ENCODE results near the gene TBC1D7.

Gene TBC1D7

GRCh38 chr6:13300643-13301590 lies 27.4 kb downstream of the TBC1D7 start:
- Histone ChIP-seq H3K27me3 (replicated peaks; ENCODE audit: control insufficient read depth, insufficient read depth, low read length) (no peaks in the 10 kb centered on the region), H3K4me3 (ENCODE audit: low read length) (no peak overlapping the region), H3K36me3 (ENCODE audit: control insufficient read depth, insufficient read depth, low read length, severe bottlenecking) (peaks cover 24% of the 10 kb centered on the region), H3K9me3 (ENCODE audit: control insufficient read depth, low read length) (no peaks in the 10 kb centered on the region), H3K4me1 (ENCODE audit: control insufficient read depth, insufficient read depth, low read length) (peaks cover 33% of the 10 kb centered on the region), H3K9ac (ENCODE audit: low read length) (no peak overlapping the region)
- no peak for DNase-seq (ENCODE audit: low read depth)

- DNase-seq (ENCODE audit: low read depth), result no peak
- H3K4me1 ChIP-seq (ENCODE audit: control insufficient read depth, insufficient read depth, low read length), result peaks cover 29% of the 10 kb centered on the region
- no peaks in the 10 kb centered on the region for H3K27me3 ChIP-seq (replicated peaks; ENCODE audit: control insufficient read depth, insufficient read depth, low read length)
- H3K9me3 ChIP-seq (ENCODE audit: control insufficient read depth, low read length), result no peaks in the 10 kb centered on the region
- no peak overlapping the region for H3K9ac ChIP-seq (ENCODE audit: low read length)
- peaks cover 26% of the 10 kb centered on the region for H3K36me3 ChIP-seq (ENCODE audit: control insufficient read depth, insufficient read depth, low read length, severe bottlenecking)
- no peak overlapping the region for H3K4me3 ChIP-seq (ENCODE audit: low read length)
Observed at GRCh38 chr6:13299918-13300317, 28.4 kb downstream of the TBC1D7 start.

GRCh38 chr6:13299403-13299821 lies 28.9 kb downstream of the TBC1D7 start:
- Histone ChIP-seq H3K9ac (ENCODE audit: low read length) (no peak overlapping the region), H3K4me1 (ENCODE audit: control insufficient read depth, insufficient read depth, low read length) (peaks cover 24% of the 10 kb centered on the region), H3K36me3 (ENCODE audit: control insufficient read depth, insufficient read depth, low read length, severe bottlenecking) (peaks cover 26% of the 10 kb centered on the region), H3K27me3 (replicated peaks; ENCODE audit: control insufficient read depth, insufficient read depth, low read length) (no peaks in the 10 kb centered on the region), H3K9me3 (ENCODE audit: control insufficient read depth, low read length) (no peaks in the 10 kb centered on the region), H3K4me3 (ENCODE audit: low read length) (no peak overlapping the region)
- DNase-seq (ENCODE audit: low read depth), result no peak

GRCh38 chr6:13298446-13298845 lies 29.9 kb downstream of the TBC1D7 start:
- no peak for DNase-seq (ENCODE audit: low read depth)
- Histone ChIP-seq H3K4me3 (ENCODE audit: low read length) (no peak overlapping the region), H3K4me1 (ENCODE audit: control insufficient read depth, insufficient read depth, low read length) (peaks cover 14% of the 10 kb centered on the region), H3K27me3 (replicated peaks; ENCODE audit: control insufficient read depth, insufficient read depth, low read length) (no peaks in the 10 kb centered on the region), H3K9me3 (ENCODE audit: control insufficient read depth, low read length) (no peaks in the 10 kb centered on the region), H3K36me3 (ENCODE audit: control insufficient read depth, insufficient read depth, low read length, severe bottlenecking) (peaks cover 34% of the 10 kb centered on the region), H3K9ac (ENCODE audit: low read length) (no peak overlapping the region)

GRCh38 chr6:13297391-13297790 lies 30.9 kb downstream of the TBC1D7 start:
- no peak for DNase-seq (ENCODE audit: low read depth)
- H3K9ac ChIP-seq (ENCODE audit: low read length), result no peak overlapping the region
- no peaks in the 10 kb centered on the region for H3K9me3 ChIP-seq (ENCODE audit: control insufficient read depth, low read length)
- peaks cover 4% of the 10 kb centered on the region for H3K4me1 ChIP-seq (ENCODE audit: control insufficient read depth, insufficient read depth, low read length)
- H3K4me3 ChIP-seq (ENCODE audit: low read length), result no peak overlapping the region
- H3K36me3 ChIP-seq (ENCODE audit: control insufficient read depth, insufficient read depth, low read length, severe bottlenecking), result peaks cover 40% of the 10 kb centered on the region
- H3K27me3 ChIP-seq (replicated peaks; ENCODE audit: control insufficient read depth, insufficient read depth, low read length), result no peaks in the 10 kb centered on the region

GRCh38 chr6:13296536-13296997 lies 31.8 kb downstream of the TBC1D7 start:
- no peak for DNase-seq (ENCODE audit: low read depth)
- Histone ChIP-seq H3K27me3 (replicated peaks; ENCODE audit: control insufficient read depth, insufficient read depth, low read length) (no peaks in the 10 kb centered on the region), H3K4me1 (ENCODE audit: control insufficient read depth, insufficient read depth, low read length) (no peaks in the 10 kb centered on the region), H3K4me3 (ENCODE audit: low read length) (no peak overlapping the region), H3K9me3 (ENCODE audit: control insufficient read depth, low read length) (no peaks in the 10 kb centered on the region), H3K36me3 (ENCODE audit: control insufficient read depth, insufficient read depth, low read length, severe bottlenecking) (peaks cover 41% of the 10 kb centered on the region), H3K9ac (ENCODE audit: low read length) (no peak overlapping the region)

GRCh38 chr6:13295576-13295975 lies 32.8 kb downstream of the TBC1D7 start:
- H3K4me3 ChIP-seq (ENCODE audit: low read length), result no peak overlapping the region
- no peaks in the 10 kb centered on the region for H3K9me3 ChIP-seq (ENCODE audit: control insufficient read depth, low read length)
- no peaks in the 10 kb centered on the region for H3K27me3 ChIP-seq (replicated peaks; ENCODE audit: control insufficient read depth, insufficient read depth, low read length)
- no peak for DNase-seq (ENCODE audit: low read depth)
- H3K4me1 ChIP-seq (ENCODE audit: control insufficient read depth, insufficient read depth, low read length), result no peaks in the 10 kb centered on the region
- H3K9ac ChIP-seq (ENCODE audit: low read length), result no peak overlapping the region
- H3K36me3 ChIP-seq (ENCODE audit: control insufficient read depth, insufficient read depth, low read length, severe bottlenecking), result peaks cover 35% of the 10 kb centered on the region

- no peaks in the 10 kb centered on the region for H3K9me3 ChIP-seq (ENCODE audit: control insufficient read depth, low read length)
- peaks cover 32% of the 10 kb centered on the region for H3K36me3 ChIP-seq (ENCODE audit: control insufficient read depth, insufficient read depth, low read length, severe bottlenecking)
- H3K9ac ChIP-seq (ENCODE audit: low read length), result no peak overlapping the region
- no peak overlapping the region for H3K4me3 ChIP-seq (ENCODE audit: low read length)
- no peaks in the 10 kb centered on the region for H3K4me1 ChIP-seq (ENCODE audit: control insufficient read depth, insufficient read depth, low read length)
- DNase-seq (ENCODE audit: low read depth), result no peak
- H3K27me3 ChIP-seq (replicated peaks; ENCODE audit: control insufficient read depth, insufficient read depth, low read length), result no peaks in the 10 kb centered on the region
Observed at GRCh38 chr6:13294499-13295069, 33.8 kb downstream of the TBC1D7 start.

- no peak for DNase-seq (ENCODE audit: low read depth)
- Histone ChIP-seq H3K27me3 (replicated peaks; ENCODE audit: control insufficient read depth, insufficient read depth, low read length) (no peaks in the 10 kb centered on the region), H3K9me3 (ENCODE audit: control insufficient read depth, low read length) (no peaks in the 10 kb centered on the region), H3K36me3 (ENCODE audit: control insufficient read depth, insufficient read depth, low read length, severe bottlenecking) (peaks cover 34% of the 10 kb centered on the region), H3K4me3 (ENCODE audit: low read length) (no peak overlapping the region), H3K9ac (ENCODE audit: low read length) (no peak overlapping the region), H3K4me1 (ENCODE audit: control insufficient read depth, insufficient read depth, low read length) (no peaks in the 10 kb centered on the region)
Observed at GRCh38 chr6:13292774-13293173, 35.6 kb downstream of the TBC1D7 start.

- H3K36me3 ChIP-seq (ENCODE audit: control insufficient read depth, insufficient read depth, low read length, severe bottlenecking), result peaks cover 32% of the 10 kb centered on the region
Observed at GRCh38 chr6:13290335-13290734, 38.0 kb downstream of the TBC1D7 start.

GRCh38 chr6:13289789-13290318 lies 38.5 kb downstream of the TBC1D7 start:
- DNase-seq (ENCODE audit: low read depth), result no peak
- no peaks in the 10 kb centered on the region for H3K4me1 ChIP-seq (ENCODE audit: control insufficient read depth, insufficient read depth, low read length)
- no peak overlapping the region for H3K9ac ChIP-seq (ENCODE audit: low read length)
- no peaks in the 10 kb centered on the region for H3K27me3 ChIP-seq (replicated peaks; ENCODE audit: control insufficient read depth, insufficient read depth, low read length)
- peaks cover 27% of the 10 kb centered on the region for H3K36me3 ChIP-seq (ENCODE audit: control insufficient read depth, insufficient read depth, low read length, severe bottlenecking)
- H3K4me3 ChIP-seq (ENCODE audit: low read length), result no peak overlapping the region
- H3K9me3 ChIP-seq (ENCODE audit: control insufficient read depth, low read length), result peaks cover 6% of the 10 kb centered on the region

More at GRCh38 chr6:13290335-13290734, 38.0 kb downstream of the TBC1D7 start:
- H3K4me3 ChIP-seq (ENCODE audit: low read length), result no peak overlapping the region
- H3K9ac ChIP-seq (ENCODE audit: low read length), result no peak overlapping the region
- no peaks in the 10 kb centered on the region for H3K4me1 ChIP-seq (ENCODE audit: control insufficient read depth, insufficient read depth, low read length)
- peaks cover 6% of the 10 kb centered on the region for H3K9me3 ChIP-seq (ENCODE audit: control insufficient read depth, low read length)
- no peak for DNase-seq (ENCODE audit: low read depth)
- no peaks in the 10 kb centered on the region for H3K27me3 ChIP-seq (replicated peaks; ENCODE audit: control insufficient read depth, insufficient read depth, low read length)

Data from adipocyte (in vitro differentiated cells).